ENCODE measurements around the gene GAD2.
"Not testable (repeated sequence)": the region's sequence is repeated elsewhere in the genome, so short reads cannot be mapped to it uniquely, and the experiment has no call there.

Gene GAD2

DNA sequence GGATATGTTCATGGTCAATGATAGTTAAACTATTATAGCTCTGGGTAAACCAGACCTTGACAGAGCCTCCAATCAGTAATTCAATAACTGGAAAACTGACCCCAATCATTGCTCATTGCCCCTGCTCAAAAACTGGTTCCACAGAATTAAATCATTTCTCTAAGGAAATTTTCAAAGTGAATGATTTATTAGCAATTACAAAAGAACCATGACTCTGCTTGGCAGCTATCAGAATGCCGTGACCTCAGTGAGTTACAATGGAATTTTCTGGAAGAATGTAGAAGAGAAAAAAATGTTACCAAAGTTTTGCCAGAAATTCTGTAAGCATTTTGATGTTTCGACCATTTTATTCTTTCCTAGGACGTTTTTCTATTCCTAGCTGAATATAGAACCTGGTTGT is 114.8 kb downstream of the GAD2 start:
- TF ChIP-seq, protein P1, sequence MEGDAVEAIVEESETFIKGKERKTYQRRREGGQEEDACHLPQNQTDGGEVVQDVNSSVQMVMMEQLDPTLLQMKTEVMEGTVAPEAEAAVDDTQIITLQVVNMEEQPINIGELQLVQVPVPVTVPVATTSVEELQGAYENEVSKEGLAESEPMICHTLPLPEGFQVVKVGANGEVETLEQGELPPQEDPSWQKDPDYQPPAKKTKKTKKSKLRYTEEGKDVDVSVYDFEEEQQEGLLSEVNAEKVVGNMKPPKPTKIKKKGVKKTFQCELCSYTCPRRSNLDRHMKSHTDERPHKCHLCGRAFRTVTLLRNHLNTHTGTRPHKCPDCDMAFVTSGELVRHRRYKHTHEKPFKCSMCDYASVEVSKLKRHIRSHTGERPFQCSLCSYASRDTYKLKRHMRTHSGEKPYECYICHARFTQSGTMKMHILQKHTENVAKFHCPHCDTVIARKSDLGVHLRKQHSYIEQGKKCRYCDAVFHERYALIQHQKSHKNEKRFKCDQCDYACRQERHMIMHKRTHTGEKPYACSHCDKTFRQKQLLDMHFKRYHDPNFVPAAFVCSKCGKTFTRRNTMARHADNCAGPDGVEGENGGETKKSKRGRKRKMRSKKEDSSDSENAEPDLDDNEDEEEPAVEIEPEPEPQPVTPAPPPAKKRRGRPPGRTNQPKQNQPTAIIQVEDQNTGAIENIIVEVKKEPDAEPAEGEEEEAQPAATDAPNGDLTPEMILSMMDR (IDR thresholded peaks at IDR 0.05; ENCODE audit: borderline replicate concordance, insufficient read depth, low read depth, low read length) = no peak

DNA sequence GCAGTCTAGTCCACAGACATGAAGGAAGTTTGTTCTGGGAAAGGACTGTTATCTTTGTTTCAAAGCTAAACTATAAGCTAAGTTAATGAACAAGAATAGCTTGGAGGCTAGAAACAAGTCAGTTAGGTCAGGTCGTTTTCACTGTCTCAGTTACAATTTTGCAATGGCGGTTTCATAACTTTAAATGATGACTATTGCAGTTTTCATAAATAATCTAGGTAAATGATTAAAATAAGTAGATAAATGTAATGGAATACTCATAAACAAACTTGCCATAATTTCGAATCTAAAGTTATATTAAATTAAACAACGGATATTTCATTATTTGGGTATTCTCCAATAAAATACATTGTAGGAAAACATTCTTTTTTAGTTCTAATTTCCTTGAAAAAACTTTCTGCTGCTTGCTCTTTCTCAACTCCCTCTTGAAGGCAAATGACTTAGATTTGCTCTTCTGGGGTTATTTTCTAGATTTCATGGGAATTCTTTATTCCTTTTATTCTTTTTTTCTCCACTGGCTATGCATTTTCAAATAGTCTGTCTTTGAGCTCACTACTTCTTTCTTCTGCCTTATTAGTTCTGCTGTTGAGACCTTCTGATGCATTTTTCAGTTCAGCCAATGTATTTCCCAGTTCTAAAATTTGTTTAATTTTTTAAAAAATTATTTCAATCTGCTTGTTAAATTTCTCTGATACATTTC is 117.8 kb downstream of the GAD2 start:
- no peak overlapping the region for H3K4me3 ChIP-seq (ENCODE audit: low read depth, low read length)
- TF ChIP-seq, protein P1 (IDR thresholded peaks at IDR 0.05; ENCODE audit: borderline replicate concordance, insufficient read depth, low read depth, low read length) = no peak

More for the DNA sequence above, 114.8 kb downstream of the GAD2 start:
- H3K4me3 ChIP-seq (ENCODE audit: low read depth, low read length) = no peak overlapping the region

DNA sequence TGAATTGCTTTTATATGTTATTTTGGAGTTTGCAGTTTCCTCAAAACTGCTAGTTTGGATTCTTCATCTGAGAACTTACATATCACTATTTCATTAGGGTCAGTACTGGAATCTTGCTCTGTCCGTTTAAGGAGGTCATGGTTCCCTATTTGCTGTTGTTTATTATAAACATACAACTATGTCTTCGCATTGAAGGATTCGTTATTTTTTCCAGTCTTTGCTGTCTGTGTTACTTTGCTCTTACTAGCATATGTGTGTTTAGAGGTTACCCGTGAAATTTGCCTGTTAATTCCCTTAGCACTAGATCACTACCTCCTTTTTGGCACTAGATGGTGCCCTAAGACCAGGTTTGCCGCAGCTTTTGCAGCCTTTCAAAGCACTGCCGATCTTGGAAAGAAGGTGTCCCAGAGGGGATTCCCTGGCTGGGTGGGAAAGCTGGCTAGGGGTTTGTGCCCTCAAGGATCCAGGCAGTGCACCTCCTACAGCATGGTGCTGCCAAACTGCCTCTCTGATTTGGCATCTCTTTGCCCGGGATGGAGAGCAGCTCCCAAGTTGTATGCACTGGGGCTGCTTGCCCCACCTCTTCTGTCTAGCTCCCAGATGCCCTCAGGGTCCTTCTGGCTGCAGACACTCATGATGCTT is 118.5 kb downstream of the GAD2 start:
- H3K4me3 ChIP-seq (ENCODE audit: low read depth, low read length) = no peak overlapping the region
- TF ChIP-seq, protein P1 (IDR thresholded peaks at IDR 0.05; ENCODE audit: borderline replicate concordance, insufficient read depth, low read depth, low read length) = peak; percentile 63; the same call in 1 of the 2 replicates

DNA sequence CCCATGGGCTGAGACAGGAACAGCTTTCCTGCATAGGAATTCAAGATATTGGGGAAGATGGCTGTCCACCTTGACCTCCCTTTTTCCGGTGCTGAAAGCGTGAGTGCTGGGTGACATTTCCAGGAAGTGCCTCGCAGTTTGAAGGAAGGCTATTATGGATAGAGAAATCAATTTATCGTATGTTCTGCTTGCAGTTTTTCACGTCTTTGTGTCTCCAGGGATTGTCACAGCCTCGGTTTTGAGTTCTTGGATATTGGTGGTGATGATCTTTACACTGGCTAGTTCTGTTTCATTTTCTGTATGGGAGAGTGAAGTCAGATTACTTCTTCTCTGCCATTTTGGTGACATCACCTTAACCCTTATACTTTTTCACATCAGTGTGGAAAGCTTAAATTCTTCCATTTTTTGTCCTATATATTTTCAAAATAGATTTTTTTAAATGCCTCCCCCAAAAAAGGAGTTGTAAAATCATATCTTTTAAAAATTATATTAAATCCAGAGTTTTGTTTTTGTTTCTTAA is 119.1 kb downstream of the GAD2 start:
- H3K4me3 ChIP-seq (ENCODE audit: low read depth, low read length) = no peak overlapping the region
- TF ChIP-seq, protein P1 (IDR thresholded peaks at IDR 0.05; ENCODE audit: borderline replicate concordance, insufficient read depth, low read depth, low read length) = no peak

DNA sequence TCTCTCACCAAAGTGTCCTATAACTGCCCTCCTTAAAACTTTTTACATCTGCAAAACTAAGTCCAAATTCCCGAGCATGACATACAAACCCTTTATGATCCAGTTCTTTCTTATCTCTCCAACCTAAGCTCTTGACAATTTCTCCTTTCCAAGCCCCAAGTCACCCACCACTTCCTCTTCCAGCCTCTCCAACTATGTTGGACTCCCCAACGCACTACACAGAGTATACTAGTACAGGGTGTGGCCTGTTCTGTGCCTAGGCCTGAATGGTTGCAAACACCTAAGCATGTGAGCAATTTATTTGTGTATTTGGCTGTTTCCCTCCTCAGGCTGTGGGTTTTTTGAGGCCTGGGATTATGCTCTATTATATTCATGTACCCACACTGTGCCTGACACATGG is 120.4 kb downstream of the GAD2 start:
- no peak overlapping the region for H3K4me3 ChIP-seq (ENCODE audit: low read depth, low read length)
- TF ChIP-seq, protein P1 (IDR thresholded peaks at IDR 0.05; ENCODE audit: borderline replicate concordance, insufficient read depth, low read depth, low read length) = no peak

DNA sequence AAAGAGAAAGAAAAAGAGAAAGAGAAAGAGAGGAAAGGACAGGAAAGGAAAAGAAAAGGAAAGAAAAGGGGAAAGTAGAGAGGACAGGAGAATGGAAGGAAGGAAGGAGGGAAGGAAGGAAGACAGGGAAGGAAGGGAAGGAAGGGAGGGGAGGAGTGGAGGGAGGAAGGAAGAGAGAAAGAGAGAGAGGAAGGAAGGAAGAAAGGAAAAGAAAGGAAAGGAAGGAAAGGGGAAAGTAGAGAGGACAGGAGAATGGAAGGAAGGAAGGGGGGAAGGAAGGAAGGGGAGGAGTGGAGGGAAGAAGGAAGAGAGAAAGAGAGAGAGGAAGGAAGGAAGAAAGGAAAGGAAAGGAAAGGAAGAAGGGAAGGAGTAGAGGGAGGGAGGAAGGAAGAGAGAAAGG is 125.1 kb downstream of the GAD2 start:
- H3K4me3 ChIP-seq (ENCODE audit: low read depth, low read length) = no peak overlapping the region
- TF ChIP-seq, protein P1 (IDR thresholded peaks at IDR 0.05; ENCODE audit: borderline replicate concordance, insufficient read depth, low read depth, low read length) = no peak

DNA sequence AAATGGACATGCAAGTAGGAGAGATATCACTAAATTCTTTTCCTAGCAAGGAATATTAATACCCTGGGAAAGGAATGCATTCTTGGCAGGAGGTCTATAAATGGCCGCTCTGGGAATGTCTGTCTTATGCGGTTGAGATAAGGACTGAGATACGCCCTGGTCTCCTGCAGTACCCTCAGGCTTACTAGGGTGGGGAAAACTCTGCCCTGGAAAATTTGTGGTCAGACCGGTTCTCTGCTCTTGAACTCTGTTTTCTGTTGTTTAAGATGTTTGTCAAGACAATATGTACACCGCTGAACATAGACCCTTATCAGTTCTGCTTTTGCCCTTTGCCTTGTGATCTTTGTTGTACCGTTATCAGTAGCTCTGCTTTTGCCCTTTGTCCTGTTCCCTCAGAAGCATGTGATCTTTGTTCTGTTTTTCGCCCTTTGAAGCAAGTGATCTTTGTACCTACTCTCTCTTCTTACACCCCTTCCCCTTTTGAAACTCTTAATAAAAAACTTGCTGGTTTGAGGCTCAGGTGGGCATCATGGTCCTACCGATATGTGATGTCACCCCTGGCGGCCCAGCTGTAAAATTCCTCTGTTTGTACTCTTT is 132.3 kb downstream of the GAD2 start:
- not testable (repeated sequence) for H3K4me3 ChIP-seq (ENCODE audit: low read depth, low read length)
